GM19395 (cell line): Measurements from ENCODE around the gene GRAP2.

Experiments
- ATAC-seq: cut with Tn5 transposase; IDR thresholded peaks from one replicate; pipeline ENCODE4 v1.9.1; 2021; ENCODE audit warnings: mild to moderate bottlenecking, moderate library complexity; ENCODE audit not compliant: unreplicated experiment

The GRAP2 gene

GRCh38 chr22:39960791-39961746 is 60.2 kb downstream of the GRAP2 start:
- ATAC-seq = peak; percentile 84

GRCh38 chr22:39962071-39962470 is 61.2 kb downstream of the GRAP2 start:
- ATAC-seq = no peak

GRCh38 chr22:39965748-39966147 is 64.9 kb downstream of the GRAP2 start:
- ATAC-seq = no peak

- no peak for ATAC-seq
These were observed 65.6 kb downstream of the GRAP2 start for GRCh38 chr22:39966470-39966869.

GRCh38 chr22:39967103-39967829 is 66.4 kb downstream of the GRAP2 start:
- ATAC-seq = no peak

GRCh38 chr22:39967996-39968972 is 67.4 kb downstream of the GRAP2 start:
- ATAC-seq = no peak

GRCh38 chr22:39970742-39971141 is 69.9 kb downstream of the GRAP2 start:
- no peak for ATAC-seq

- ATAC-seq = no peak
These were observed 71.8 kb downstream of the GRAP2 start for GRCh38 chr22:39972641-39973040.

GRCh38 chr22:39973656-39974055 is 72.8 kb downstream of the GRAP2 start:
- no peak for ATAC-seq

GRCh38 chr22:39974065-39974464 is 73.2 kb downstream of the GRAP2 start:
- ATAC-seq = no peak

GRCh38 chr22:39979048-39979447 is 78.2 kb downstream of the GRAP2 start:
- no peak for ATAC-seq

- ATAC-seq = no peak
These were observed 78.6 kb downstream of the GRAP2 start for GRCh38 chr22:39979458-39979857.

- no peak for ATAC-seq
These were observed 79.7 kb downstream of the GRAP2 start for GRCh38 chr22:39980596-39980995.

GRCh38 chr22:39983346-39983745 is 82.5 kb downstream of the GRAP2 start:
- no peak for ATAC-seq

GRCh38 chr22:39984006-39984405 is 83.1 kb downstream of the GRAP2 start:
- ATAC-seq = no peak

GRCh38 chr22:39984746-39985145 is 83.9 kb downstream of the GRAP2 start:
- no peak for ATAC-seq

GRCh38 chr22:39985383-39986035 is 84.6 kb downstream of the GRAP2 start:
- ATAC-seq = no peak

- no peak for ATAC-seq
These were observed 87.7 kb downstream of the GRAP2 start for GRCh38 chr22:39988386-39989114.

- no peak for ATAC-seq
These were observed 88.7 kb downstream of the GRAP2 start for GRCh38 chr22:39989633-39990032.

- ATAC-seq = no peak
These were observed 89.8 kb downstream of the GRAP2 start for GRCh38 chr22:39990686-39991085.
